Iris pigment epithelial cell (primary cell): ENCODE data around the gene VANGL1.

Source experiments
- DNase-seq: peaks from one replicate; pipeline ENCODE4 v3.0.0-alpha.2; 2011; ENCODE audit warnings: low read depth

The VANGL1 gene

GRCh38 chr1:115705085-115705951, 63.5 kb downstream of the VANGL1 start:
- no peak for DNase-seq

GRCh38 chr1:115705963-115706362, 64.2 kb downstream of the VANGL1 start:
- no peak for DNase-seq

DNA sequence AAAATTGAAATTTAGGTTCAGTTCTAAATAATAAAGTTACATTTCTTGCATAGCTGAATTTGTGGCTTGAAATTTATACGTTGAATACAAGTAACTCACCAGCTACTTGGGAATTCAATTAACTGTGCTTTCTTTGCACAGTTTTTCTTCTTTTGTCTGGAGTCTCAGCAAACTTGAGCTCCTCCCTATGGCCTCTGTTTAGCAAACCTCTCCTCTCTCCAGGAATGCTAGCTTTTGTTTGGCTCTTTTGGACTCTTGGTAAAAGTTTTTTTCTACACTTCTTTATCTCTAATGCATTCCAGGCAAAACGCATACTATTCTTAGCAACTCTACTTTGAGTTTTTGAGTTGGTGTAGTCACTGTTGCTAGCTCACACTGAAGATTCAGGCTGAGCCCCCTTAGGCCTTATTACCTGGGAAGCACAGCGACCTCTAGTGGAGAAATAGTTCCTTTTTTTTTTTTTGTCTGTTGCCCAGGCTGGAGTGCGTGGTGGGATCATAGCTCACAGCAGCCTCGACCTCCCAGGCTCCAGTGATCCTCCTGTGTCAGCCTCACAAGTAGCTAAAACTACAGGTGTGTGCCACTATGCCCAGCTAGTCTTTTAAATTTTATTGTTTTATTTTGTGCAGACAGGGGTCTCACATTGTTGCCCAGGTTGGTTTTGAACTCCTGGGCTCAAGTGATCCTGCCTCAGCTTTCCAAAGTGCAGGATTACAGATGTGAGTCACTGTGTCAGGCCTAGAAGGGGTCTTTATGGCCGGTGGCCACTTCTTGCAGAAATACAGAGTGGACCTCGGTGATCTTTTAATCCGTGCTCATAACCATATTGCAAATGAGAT, 65.0 kb downstream of the VANGL1 start:
- peak; percentile 49 for DNase-seq

- DNase-seq: no peak
Measured at GRCh38 chr1:115710859-115711624, 69.3 kb downstream of the VANGL1 start.

DNA sequence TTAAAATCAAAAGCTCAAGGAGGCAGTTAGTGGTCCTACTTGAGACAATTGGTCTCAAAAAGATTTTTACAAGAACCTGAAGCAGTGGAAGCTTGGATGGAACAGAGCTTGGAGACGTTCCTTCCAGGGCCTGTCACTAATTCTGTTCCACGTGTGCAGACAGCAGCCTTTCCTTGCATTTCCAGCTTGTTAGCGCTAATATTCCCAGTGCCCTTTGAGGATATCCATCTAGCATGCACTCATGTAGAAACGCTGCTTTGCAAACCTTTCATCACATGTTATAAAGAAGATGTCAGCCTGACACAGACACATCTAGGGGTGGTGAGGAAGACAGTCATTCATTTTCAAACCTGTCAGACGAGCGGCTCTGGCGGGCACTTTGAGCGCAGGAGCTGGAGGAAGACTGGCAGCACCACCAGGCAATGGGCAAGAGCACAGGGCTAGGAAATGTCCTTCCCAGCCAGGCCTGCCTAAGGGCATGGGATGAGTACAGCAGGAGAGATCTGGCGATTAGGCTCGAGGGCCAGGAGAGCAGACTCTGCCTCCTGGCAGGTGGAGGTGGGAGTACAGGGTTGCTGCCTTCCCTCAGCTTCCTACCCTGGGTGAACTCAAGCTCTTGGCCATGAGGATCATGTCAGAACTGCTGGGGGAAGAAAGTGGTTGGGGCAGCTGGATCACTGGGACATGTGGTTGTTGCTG, 71.3 kb downstream of the VANGL1 start:
- no peak for DNase-seq

GRCh38 chr1:115713906-115714305, 72.1 kb downstream of the VANGL1 start:
- no peak for DNase-seq

DNA sequence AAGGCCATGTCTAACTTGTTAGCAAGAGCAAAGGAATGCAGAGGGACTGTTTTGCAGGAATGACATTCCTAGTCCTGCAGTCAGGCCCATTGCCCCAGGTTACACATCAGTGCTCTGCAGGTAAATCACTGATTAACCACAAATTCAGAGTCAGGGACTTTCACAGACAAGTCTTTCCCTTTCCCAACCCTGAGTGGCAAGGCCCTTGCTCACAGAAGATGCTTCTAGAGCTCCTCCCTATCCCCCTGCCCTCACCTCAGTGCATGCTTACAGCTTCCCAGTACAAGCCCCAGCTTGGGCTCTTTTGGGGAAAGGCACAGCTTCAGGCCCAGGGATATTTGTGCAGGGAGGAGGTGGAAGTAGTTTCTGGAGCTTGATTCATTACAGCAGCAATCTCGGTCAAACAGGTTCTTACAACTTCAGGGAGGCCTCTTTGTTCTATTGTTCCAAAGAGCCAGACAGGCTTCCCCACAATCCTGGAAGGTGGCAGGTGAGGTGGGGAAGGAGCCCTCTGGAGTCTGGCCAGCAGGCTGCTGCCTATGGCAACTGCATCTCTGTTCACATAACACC, 72.9 kb downstream of the VANGL1 start:
- no peak for DNase-seq

GRCh38 chr1:115717541-115717940, 75.8 kb downstream of the VANGL1 start:
- peak; percentile 46 for DNase-seq

DNA sequence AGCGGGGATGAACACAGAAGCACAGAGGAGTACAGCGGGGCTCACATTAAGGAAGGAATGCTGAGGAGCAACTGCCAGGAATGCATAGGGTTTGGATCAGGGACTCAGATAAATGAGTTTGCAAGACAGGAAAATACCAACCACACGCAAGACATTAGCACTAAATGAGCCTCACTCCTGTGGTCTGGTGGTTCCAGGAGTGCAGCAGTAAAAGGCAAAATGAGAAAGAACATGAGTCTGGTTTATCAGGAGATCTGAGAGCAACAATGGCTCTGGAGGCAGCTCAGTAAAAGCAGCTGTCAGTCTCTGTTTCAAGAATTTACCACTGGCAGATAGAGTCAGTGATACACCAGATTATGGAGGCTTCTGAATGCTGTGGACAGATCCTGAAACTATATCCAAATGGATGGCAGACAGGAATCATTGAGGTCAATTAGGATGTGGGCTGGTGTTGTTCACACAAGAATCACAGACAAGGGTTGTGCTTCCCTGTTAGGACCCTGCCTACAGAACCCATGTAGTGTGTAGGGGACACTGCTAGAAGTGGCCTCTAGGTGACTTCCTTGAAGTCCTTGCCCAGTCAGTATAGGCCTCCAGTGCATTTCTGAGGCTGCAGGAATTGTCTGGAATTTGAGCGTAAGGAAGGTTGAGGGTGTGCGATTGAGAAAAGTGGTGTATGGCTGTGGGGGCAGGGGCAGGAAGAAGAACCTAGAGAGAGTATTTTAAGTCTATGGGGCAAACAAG, 76.4 kb downstream of the VANGL1 start:
- DNase-seq: no peak

DNA sequence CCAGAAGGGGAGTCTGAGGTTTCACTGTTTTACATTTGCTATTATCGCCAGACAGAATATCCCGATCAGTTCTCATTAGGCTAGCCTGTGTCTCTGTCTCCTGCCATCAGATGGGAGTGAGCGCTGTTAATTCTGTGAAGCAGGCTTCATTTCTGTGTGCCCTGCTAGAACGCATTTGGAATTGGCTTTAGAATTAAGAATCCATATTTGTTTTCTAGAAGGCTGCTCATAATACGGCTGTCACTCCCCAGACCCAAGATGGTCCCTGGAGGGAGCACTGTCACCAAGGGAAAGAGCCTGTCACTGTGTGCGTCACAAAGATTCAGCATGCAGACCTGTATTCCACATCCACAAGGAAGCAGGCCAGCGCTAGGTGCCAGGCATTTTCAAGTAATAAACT, 77.5 kb downstream of the VANGL1 start:
- no peak for DNase-seq

- DNase-seq: no peak
Measured at GRCh38 chr1:115722221-115722620, 80.5 kb downstream of the VANGL1 start.

DNA sequence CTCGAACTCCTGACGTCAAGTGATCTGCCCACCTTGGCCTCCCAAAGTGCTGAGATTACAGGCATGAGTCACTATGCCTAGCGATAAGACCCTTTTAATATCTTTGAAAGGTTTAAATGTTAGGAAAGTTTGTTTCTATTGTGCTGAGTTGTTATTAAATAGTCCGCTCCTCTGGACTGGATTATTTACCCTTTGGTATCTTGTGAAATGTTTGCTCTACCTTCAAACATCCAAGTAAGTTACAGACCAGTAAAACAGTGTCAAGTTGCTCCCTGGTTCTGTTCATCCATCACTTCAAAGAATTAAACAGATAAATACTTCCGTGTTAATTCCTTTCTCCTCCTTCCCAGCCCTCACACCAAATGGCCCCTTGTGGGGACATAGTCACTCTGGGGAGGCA, 82.0 kb downstream of the VANGL1 start:
- no peak for DNase-seq

DNA sequence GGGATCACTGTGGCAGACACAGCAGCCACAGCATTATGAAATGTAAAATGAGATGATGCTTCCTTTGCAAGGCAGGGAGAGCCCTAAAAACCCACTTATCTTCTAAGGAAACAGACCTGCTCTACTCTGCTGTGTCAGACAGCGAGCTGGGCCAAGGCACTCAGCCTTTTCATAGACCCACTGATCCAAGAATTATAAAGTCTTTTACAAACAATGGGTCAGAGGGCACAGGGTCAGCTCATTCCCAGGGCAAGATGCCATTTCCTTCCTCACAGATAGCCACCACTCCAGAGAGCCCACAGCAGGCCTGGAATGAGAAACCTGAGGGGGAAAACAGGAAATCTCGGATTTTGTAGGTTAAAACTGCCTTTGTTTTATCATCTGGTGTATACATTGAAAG, 83.8 kb downstream of the VANGL1 start:
- no peak for DNase-seq

DNA sequence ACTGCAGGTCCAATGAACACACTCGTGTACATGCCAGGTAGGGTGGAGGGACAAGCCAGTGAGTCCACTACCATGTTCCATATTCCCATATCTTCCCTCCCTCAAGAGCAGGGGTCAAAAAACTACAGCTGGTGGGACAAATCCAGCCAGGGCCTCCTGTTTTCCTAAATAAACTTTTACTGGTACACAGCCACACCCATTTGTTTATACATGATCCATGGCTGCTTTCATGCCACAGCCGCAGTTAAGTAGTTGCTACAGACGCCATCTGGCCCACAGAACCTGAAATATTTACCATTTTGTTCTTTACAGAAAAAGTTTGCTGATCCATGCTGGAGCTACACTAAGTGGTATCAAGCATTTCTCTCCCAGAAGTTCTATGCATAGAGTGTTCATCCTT, 84.4 kb downstream of the VANGL1 start:
- no peak for DNase-seq

DNA sequence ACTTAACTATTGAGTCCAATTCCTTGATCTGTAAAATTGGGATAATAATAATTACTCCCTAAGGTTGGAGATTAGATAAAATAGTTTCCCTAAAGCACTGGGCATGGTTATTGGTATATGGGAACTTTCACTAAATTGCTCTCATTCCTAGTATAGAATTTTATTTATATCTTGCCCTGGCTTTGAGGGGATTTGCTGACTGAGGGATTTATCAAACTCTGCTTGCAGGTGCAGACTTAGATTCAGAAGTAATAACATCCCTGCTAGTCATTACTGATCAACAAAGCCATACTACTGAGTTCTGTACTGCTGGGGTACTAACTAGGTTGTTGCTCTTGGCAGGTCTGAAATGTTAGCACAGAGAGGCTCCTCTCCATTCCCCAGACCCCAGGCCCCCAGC, 84.8 kb downstream of the VANGL1 start:
- DNase-seq: no peak

DNA sequence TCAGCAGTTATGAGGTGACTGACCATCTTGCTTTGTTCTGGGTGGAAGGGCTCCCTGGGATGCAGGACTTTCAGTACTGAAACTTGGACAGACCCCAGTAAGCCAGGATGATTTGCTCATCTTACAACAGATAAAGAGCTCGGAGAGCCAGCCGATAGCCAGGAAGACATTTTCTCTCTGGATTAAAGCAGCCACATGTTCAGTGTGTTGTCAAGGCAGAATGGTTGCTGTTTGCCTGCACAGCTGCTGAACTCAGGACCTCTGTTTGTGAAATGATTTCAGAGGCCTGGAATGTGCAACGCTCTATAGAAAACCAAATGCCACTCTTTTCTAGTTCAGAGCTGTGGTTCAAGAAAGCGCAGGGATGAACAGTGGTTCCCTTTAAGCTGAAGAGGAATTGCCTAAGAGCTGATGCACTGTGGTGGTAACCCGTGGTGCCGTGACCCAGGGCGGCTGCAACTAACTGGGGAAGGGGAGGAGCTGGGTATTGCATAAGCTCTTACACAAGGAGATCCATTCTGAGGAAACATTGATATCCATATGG, 86.0 kb downstream of the VANGL1 start:
- DNase-seq: peak; percentile 97

- no peak for DNase-seq
Measured at GRCh38 chr1:115728341-115728740, 86.6 kb downstream of the VANGL1 start.

DNA sequence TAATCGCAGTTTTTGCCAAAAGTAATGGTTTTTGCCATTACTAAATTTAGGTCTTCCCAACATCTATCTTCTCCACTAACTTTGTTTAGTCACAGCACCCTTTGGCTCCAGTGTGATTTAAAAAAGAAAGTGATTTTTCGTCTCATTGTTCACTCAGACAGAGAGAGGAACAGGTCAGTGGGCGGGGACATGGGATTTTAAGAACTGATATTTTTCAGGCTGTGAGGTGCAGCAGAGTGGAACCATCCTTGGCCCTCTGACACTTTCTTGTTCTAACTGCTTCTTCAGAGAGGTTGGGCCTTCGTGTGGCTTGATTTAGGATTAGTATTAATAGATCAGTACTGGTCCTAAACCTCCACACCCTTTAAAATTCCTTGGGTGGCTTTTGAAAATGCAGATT, 88.0 kb downstream of the VANGL1 start:
- no peak for DNase-seq

GRCh38 chr1:115732316-115732715, 90.5 kb downstream of the VANGL1 start:
- no peak for DNase-seq

DNA sequence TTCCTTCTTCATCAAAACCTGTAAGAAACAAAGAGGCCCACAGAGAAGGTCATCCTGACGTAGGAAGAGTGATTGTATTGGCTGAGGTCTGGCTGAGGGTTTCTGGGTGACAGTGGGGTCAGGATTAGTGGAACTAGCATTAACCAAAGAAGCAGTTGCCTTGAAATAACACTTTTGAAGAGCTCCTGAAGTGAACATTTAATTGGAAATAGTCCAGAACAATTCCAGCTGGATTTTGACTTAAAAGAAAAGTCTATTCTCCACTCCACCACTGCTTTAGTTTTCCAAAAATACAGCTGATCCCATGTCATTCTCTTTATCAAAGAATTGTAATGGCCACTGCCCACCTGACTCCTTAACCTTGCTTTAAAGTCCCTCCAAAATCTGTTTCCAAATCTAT, 99.0 kb downstream of the VANGL1 start:
- DNase-seq: no peak
